HG03439 (cell line): ENCODE data around the gene NELL1.

Experiments used
- ATAC-seq: cut with Tn5 transposase; IDR thresholded peaks from one replicate; pipeline ENCODE4 v1.9.1; 2021; ENCODE audit warnings: mild to moderate bottlenecking, moderate library complexity; ENCODE audit not compliant: unreplicated experiment

Gene NELL1

GRCh38 chr11:20668844-20669819 lies at the start of gene NELL1:
Gene NELL1 (plus strand): TSS chr11:20669586.
- no peak for ATAC-seq

DNA sequence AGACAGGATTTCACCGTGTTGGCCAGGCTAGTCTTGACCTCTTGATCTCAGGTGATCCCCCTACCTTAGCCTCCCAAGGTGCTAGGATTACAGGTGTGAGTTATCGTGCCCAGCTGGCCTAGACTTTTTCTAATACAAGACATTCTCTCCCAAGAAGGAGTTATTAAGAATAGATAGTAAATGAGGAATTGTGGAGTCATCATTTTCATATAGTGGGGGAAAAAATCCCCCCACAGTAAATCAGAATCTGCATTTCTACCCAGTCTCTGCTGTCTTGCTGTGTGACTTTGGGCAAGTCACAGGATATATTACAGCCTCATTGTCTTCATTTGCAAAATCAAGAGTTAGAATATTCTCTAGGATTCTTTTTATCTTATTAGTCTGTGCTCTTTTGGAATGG lies 48.4 kb upstream of the NELL1 start:
- no peak for ATAC-seq

GRCh38 chr11:20621679-20622078 lies 47.7 kb upstream of the NELL1 start:
- no peak for ATAC-seq

DNA sequence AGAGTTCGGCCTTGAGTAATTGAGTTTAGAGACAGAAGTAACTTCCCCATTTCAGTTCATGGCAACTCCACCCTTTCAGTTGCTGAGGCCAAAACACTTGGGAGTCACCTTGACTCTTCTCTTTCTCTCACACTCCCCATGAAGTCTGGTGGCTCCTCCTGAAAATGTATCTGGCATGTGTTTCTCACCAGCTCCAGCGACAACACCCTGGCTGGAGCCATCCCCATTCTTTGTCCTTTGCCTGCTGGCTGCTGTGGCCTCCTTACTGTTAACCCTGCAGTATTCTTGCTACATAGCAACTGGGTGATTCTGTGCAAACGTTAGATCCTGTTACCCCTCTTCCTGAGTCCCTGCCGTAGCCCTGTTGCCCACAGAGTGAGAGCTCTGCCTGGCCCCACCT lies 46.1 kb upstream of the NELL1 start:
- no peak for ATAC-seq

GRCh38 chr11:20626279-20626678 lies 43.1 kb upstream of the NELL1 start:
- ATAC-seq: no peak

GRCh38 chr11:20627026-20627425 lies 42.4 kb upstream of the NELL1 start:
- ATAC-seq: no peak

DNA sequence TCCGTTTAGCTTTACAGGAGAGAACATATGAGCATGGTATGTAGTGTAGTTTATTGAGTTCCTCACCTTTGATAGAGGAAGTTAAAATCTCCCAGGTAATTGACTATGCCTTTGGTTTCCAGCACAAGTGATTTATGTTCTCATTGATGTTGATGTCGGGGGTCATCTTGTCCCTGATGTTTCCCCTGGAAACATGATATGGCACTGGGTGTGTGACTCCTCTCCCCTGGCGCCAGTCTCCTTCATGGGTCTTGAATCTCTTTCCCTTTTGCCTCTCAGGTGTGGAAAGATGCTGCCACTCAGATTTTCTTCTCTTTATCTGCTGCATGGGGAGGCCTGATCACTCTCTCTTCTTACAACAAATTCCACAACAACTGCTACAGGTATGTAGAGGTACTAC lies 41.7 kb upstream of the NELL1 start:
- ATAC-seq: no peak

- no peak for ATAC-seq
Observed at GRCh38 chr11:20631519-20632168, 37.7 kb upstream of the NELL1 start.

- ATAC-seq: no peak
Observed at GRCh38 chr11:20632169-20632532, 37.2 kb upstream of the NELL1 start.

- ATAC-seq: no peak
Observed at GRCh38 chr11:20634044-20634443, 35.3 kb upstream of the NELL1 start.

GRCh38 chr11:20634781-20635180 lies 34.6 kb upstream of the NELL1 start:
- no peak for ATAC-seq

- no peak for ATAC-seq
Observed at GRCh38 chr11:20638074-20638473, 31.3 kb upstream of the NELL1 start.

- no peak for ATAC-seq
Observed at GRCh38 chr11:20639688-20640087, 29.7 kb upstream of the NELL1 start.

- ATAC-seq: no peak
Observed at GRCh38 chr11:20640401-20640800, 29.0 kb upstream of the NELL1 start.

DNA sequence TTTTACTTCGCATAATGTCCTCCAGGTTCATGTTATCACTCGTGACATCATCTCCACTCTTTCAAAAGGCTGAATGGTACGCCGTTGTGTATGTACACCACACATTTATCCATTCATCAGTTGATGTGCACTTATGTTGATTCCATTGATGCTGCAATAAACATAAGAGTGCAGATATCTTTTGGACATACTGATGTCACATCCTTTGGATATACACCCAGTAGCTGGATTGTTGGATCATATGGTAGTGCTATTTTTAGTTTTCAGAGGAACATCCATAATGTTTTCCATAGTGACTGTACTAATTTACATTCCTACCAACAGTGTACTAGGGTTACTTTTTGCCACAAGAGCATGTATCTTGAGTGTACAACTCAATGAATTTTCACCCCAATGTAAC lies 25.0 kb upstream of the NELL1 start:
- ATAC-seq: no peak

DNA sequence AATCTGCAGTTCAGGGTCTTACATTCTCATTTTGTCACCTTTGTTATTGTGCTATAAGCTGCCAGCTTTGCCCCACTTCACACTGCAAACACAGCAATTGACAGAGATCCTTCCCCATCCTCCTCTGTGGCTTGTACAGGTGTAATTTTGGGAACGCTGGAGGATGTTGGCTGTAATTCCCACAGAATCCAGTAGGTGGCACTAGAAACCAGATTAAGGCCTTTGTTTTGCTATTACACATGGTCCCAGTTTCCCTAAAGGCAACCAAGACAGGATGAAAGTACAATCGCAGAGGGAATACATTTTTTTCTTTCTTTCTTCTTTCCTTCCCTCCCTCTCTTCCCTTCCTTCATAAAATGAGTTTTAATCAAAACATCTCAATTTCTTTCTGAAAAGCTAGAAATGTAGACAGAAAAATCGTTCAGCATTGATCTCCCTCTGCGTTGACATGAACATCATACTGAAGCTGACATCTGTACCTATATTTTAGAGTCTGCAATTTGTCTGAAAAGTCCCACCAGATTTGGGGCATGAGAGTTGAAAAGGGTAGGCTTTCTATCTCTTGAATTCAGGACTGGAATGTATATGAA lies 21.3 kb upstream of the NELL1 start:
- ATAC-seq: peak; percentile 75

DNA sequence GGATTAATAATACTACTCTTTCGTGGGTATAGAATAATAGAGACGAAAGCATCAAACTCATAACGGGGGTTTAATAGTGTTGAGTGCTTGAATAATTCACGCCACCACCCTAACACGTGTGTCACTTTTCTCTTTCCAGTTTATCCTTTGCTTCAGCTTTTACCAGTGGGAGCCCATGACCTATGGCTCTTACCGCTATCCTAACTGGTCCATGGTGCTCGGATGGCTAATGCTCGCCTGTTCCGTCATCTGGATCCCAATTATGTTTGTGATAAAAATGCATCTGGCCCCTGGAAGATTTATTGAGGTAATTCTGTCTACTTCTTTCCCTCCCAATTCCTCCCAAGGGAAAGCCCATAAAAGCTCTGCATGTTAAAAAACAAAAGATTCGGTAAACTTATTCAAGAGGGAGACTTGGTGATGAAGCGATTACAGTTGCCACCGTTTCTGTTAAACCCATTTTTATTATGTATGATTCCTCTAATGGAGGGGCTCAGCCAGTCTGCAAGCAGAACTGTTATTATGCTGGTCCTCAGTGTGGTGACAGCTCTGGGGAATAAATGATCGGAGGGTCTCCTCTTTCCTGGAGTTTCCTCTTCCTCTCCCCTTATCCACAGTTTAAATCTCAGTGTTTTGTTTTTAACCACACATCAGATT lies 17.1 kb upstream of the NELL1 start:
- no peak for ATAC-seq

DNA sequence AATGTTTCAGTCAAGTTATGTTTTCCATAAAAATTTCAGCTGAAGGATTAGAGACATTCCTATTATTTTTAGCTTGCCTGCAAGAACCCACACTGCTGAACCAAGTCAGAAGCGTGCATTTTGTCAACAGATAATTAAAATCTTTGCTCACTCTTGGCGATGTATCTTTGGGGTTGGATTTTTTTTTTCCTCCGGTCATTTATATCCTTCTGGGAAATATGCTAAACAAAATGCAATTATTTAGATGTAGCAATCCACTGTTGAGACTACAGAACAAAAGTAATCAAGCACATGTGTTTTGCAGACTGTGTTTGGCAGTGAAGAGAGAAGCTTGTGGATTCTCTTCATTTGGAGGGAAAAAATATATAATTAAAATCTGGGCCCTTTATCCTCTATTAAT lies 15.3 kb upstream of the NELL1 start:
- no peak for ATAC-seq

DNA sequence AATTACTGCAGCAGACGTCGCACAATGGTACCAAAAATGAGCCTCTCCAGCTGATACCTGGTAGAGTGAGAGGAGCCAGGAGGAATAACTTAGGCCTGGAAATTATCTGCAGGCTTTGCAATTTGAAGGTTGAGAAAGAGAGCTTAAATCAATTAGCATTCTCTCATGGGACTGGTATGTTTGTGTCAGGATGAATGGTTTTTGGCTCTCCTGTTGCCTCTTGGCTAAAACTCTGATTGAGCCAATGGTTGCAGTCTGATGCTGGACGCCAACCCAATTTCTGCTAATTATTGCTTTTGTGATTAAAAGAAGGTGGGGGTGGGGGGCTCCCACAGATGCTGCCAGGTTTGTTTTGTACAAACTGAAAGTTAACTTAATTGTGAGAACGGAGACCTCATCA lies 12.5 kb upstream of the NELL1 start:
- no peak for ATAC-seq

GRCh38 chr11:20658135-20658534 lies 11.3 kb upstream of the NELL1 start:
- ATAC-seq: no peak

- no peak for ATAC-seq
Observed at GRCh38 chr11:20661445-20661844, 7.9 kb upstream of the NELL1 start.
